Measurements from ENCODE around the gene CNN3.
"Not testable (repeated sequence)": the region's sequence is repeated elsewhere in the genome, so short reads cannot be mapped to it uniquely, and the experiment has no call there.

The CNN3 gene

DNA sequence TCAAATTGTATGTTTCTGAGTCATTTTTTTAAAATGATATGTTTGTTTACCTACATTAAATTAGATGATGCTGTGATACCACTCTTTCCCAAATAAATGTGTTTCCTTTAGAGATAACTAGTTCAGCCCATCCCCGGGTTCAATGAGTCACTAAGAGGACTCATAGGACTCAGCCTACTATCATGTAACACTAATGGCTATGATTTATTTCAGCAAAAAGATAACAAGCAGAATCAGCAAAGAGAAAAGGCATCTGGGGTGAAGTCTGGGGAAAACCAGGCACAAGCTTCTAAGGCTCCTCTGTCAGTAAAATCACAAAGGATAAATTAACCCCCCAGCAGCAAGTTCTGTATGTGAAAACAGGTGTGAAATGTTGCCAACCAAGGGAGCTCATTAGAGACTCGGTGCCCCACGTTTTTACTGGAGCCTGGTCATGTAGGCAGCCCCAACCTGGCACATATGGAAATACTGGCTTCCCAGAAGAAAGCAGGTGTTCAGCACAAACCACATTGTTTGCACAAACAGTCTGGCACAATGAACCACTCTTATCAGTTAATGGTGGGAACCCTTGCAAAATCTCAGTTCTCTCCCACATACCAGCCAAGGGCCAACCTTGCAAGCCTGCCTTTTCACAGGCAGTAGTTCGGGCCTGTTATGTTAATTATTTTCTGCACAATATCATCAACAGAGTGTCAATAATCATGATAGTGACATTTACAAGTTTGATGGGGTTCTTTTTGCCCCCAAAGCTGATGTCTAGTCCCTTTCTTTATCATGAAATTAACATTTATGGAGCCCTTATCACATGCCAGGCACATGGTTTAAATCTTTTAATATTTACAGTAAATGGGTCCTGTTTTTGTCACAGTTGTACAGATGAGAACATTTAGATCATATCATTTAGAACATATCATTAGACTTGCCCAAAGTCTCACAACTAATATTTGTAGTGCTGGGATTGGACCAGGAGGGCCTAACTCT lies 23.1 kb upstream of the CNN3 start:
- DNase-seq: no peak

DNA sequence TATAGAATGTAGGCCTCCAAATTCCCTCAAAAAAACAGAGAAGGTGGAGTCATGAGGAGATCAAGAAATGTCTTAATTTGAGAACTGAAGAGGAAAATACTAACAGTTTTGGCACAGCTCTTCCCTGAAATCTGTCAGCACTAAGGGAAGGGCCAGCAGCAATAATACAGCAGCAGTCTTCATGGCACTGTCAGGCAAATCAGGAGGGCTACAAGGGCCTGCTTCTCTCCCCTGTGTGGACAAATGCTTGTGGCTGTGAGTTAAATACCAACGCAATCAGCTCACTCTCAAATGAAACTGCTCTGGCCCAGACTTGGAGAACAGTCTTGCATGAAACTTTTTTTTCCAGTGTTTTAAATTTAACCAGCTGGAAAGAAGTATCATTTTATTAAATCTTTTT lies 20.5 kb upstream of the CNN3 start:
- DNase-seq: no peak

DNA sequence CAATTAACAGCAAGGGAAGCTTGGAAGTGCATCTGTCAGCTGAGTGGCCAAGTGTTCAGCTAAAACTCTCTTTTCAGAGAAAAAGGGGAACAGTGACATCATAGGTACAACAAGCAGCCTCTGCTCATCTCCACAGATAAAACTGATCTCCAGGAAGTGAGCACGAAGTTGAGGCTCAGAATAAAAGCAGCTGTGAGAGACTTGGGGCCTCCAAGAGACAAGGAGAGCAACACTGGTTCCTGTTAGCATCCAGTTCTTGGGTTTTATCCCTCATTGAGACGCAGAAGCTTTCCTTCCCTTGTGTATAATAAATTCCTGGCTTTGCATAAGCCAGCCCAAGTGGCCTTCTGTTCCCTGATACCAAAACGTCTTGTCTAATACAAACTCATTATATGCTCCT lies 20.0 kb upstream of the CNN3 start:
- DNase-seq: peak; percentile 37 to 80

DNA sequence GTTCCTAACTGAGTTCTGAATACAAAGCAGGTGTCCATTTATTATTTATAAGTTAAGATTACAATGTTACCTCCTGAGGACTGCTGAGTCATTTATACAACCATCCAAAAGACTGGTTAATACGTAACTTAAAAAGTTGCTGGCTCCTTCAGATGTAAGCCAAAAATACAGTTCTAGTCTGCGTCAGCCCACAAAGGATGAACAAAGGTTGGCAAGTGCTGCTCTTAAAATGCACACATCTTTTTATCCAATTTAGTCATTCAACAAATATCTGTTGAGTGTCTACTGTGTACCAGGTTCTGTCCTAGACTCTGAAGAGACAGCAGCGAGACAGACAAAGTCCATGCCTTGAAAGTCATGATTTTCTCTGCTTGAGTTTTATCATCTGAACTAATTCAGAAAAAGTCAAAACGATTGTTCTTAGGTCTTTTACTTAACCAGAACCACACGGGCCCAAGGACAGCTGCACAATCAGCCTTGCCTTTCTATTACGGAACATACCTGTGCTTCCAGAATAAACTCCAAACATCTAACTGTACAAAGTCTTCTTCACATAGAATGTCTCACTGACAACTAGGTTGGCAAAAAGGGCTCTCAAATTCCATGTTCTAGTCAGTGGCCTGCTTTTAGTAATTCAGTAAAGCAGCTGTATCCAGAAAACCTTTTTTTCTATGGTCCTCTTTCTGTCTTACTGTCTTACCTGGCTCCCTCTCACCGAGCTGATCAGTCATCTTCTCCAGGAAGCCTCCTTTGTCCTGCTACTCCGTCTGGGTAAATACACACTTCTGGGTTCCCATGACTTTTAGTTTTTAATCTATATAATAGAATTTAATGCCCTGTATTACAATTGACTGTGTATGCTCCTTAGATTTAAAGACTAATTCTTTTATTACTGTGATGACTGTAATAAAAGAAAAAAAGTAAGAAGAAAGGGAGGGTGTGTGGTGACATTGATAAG lies 15.5 kb upstream of the CNN3 start:
- no peak for DNase-seq

DNA sequence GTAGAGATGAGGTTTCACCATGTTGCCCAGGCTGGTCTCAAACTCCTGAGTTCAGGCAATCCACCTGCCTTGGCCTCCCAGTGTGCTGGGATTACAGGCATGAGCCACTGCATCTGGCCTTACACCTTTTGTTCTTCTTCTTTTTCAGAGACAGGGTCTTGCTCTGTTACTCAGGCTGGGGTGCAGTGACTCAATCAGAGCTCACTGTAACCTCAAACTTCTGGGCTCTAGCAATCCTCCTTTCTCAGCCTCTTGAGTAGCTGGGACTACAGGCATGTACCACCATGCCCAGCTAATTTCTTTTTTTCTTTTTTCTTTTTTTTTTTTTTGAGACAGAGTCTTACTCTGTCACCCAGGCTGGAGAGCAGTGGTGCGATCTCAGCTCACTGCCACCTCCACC lies 14.6 kb upstream of the CNN3 start:
- not testable (repeated sequence) for DNase-seq

DNA sequence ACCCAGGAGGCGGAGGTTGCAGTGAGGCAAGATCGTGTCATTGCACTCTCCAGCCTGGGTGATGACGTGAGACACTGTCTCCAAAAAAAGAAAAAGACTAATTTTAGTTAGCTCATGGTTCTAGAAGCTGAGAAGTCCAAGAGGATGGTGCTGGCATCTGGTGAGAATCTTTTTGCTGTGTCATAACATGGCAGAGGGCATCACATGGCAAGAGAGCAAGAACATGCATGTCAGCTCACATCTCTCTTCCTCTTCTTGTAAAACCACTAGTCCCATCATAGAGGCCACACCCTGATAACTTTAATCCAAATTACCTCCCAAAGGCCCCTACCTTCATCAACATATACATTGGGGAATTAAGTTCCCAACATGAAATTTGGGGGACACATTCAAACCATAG lies 13.8 kb upstream of the CNN3 start:
- DNase-seq: no peak

DNA sequence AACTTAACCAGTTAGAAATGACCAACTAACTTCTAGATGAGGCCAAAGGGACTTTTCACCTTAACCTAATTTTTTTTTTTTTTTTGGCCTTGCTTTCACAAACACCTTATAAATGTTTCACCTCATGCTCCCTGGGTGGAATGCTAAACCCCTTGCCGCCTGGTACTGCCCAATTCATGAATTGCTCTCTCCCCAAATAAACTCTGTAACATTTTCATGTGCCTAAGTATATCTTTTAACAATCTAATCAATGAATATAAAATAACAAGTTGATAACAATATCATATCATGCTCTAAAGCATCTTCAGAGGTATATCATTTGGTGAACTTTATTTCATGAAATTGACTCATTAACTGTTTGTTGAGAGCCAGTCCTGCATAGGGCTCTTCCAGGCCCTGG lies 10.9 kb upstream of the CNN3 start:
- DNase-seq: no peak

DNA sequence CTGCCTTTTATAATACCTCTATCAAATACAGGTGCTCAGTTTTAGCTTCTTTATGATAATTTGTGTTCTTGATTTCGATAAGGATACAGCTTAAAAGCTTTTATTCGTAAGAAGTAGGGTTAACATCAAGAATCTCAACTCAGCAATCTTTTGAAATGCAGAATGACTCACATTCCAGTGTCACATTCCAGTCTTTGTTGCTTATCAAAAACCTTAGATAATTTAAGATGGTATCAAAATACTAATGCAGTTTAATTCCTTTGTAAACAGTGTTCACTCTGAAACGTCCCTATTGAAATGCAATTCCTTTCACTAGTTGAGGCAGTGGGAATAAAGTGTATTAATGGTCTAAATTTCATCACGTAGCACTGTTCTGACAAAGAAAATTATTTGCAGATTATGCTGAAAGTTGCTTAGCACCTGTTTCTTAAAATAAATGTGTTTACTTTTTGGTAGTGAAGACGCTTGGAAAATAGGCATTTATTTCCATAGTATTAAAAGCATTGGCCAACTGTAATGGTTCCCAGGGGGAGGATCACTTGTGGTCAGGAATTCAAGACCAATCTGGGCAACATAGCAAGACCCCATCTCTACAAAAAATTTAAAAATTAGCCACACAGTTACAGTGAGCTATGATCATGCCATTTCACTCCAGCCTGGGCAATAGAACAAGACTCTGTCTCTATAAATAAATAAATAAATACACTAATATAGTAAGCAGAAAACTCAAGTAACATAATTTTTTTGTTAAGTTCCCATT lies 10.1 kb upstream of the CNN3 start:
- DNase-seq: no peak

DNA sequence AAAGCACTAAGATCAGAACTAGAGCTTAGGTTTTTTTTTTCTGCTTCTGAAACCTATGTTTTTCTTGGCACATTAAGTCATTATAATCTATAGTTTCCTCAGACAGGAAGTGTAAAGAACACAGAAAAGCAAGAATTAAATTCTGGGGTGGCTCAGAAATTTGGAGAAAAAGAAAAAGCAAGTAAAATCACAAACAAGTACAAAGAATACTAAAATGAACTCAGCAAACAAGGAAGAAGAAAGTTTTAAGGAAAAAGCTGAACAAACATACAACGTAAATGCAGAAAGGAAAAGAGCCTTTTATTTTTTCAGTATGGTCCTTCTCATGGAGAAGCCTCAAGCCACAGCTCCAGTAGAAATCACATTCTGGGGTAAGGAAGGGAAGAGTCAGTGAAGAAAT lies 8.6 kb upstream of the CNN3 start:
- DNase-seq: no peak

DNA sequence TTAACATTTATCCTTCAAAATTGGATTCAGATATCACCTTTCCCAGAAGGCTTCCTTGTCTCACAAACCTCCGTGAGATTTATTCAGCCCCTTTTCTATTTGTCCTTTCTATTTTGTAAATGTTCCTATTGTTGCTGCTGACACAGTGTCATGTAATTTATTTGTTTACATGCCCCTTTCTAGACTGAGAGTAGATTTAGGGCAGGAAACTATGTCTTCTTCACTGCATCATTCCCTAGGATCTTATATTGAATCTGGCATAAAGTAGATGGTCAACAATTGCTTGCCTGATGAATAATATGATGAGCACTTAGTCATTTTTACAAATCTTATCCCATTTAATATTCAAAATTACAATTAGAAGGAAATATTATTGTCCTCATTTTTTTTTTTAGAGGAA lies 8.1 kb upstream of the CNN3 start:
- DNase-seq: no peak

DNA sequence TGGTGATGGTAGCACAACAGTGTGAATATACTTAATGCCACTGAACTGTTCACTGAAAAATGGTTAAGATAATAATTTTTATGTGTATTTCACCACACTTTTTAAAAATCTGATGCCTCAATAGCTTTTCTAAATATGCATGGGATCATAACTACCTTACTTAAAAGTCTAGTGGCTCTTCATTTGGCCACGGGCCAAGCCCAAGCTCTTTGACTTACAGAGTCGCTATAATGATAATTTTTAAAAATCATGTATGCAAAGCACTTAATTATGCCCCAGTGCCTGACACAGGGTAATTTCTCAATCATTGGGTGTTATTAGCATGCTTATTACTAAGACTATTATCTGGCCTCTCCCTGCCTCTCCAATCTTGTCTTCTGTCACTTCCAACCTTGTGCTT lies 7.6 kb upstream of the CNN3 start:
- DNase-seq: no peak

DNA sequence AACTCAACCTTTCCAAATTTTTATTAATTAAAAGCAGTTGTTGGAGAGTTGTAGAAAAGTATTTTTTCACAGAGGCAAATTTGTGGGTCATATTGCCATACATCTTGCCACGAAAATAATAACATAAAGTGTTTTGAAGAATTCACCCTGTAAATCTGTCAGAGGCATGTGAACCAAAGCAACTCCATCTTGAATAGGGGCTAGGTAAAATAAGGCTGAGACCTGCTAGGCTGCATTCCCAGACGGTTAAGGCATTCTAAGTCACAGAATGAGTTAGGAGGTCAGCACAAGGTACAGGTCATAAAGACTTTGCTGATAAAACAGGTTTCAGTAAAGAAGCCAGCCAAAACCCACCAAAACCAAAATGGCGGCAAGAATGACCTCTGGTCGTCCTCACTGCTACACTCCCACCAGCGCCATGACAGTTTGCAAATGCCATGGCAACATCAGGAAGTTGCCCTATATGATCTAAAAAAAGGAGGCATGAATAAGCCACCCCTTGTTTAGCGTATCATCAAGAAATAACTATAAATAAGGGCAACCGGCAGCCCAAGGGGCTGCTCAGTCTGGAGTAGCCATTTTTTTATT lies 4.4 kb upstream of the CNN3 start:
- DNase-seq: no peak

DNA sequence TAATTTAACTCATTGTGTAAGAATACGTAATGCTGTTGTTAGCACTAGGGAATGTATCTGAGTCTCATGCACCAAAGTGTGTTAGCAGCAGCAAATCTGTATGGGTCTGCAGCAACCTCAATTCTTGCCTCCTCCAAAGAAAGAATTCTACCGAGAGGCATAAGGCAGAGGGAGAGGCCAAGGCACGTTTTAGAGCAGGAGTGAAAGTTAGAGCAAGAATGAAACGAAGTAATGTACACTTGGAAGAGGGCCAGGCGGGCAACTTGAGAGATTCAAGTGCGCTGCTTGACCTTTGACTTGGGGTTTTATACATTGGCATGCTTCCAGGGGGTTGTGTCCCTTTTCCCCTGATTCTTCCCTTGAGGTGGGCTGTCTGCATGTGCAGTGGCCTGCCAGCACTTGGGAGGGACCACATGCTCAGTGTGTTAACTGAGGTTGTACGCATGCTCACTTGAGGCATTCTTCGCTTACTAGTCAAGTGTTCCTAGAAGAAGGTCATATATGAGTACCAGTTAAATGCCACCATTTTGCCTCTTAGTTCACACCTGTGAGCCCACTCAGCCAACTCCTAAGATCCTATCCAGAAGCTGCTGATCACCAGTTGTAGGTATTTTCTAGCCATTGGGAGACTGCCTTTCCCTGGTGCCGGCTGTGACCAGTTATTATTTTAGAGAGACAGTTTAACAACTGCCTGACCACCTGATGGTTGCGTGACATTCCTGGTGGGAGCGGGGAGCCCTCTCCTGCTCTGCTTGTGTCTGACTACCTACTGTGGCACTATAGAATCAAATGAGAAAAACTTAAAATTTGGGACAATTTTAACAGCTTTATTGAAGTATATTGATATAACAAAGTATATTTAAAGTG lies 2.7 kb upstream of the CNN3 start:
- DNase-seq: no peak

DNA sequence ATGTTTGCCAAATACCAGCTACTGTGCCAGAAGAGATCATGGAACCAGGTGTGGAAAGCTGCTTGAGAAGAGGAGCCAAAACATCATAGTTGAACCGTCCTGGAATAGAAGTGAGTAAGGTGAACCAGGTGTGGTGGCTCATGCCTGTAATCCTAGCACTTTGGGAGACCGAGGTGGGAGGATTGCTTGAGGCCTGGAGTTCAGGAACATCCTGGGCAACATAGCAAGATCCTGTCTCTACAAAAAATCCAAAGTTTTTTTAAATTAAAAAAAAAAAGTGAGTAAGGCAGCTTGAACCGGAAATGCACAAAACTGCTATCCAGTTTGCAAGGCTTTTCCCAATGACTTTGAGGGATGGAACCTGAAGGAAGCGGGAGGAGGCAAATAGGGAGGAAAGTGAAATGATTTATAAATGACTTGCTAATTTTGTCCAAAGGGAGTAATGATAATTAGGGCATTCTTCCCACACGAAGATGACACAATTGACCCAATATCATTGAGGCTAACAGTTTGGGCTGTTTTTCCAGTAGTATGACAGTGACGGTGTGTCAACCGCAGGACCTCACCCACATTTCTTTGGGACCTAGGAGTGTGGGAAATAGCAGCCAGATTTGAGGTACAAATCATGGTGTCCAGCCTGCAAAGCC lies 1.5 kb upstream of the CNN3 start:
- DNase-seq: no peak

DNA sequence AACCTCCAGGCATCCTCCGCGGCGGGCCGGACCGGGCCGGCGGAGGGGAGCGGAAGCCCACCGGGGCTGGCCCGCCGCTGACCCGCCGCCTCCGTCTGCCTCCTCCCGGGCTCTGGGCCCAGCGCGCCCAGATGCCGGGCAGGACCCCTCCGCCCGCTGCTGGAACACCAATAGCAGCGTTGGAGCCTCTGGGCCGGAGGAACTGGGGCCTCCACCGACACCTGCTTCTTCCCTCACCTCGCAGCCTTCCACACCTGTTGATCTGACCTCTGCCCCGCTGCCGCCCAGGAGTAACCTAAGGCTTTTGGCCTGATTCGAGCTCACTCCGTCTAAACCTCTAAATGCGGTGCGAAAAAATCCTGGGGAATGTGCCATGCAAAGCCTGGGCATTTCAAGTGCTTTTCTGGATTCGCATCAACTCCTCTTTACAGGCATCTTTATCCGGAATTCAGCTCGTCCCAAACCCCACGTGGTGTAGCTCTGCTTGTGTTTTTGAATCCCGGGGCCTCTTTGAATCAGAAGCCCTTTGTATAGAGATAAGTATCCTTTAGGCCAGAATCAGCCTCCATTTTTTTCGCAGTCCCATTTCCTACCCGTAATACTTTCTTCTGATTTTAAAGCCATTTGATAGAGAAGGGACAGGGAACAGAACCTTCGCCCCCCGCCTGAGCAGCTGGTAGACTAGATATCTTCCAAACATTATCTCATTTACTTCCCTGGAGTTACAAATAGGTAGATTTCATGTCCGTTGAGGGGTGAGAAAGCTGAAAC lies 680 bp upstream of the CNN3 start:
- DNase-seq: no peak

DNA sequence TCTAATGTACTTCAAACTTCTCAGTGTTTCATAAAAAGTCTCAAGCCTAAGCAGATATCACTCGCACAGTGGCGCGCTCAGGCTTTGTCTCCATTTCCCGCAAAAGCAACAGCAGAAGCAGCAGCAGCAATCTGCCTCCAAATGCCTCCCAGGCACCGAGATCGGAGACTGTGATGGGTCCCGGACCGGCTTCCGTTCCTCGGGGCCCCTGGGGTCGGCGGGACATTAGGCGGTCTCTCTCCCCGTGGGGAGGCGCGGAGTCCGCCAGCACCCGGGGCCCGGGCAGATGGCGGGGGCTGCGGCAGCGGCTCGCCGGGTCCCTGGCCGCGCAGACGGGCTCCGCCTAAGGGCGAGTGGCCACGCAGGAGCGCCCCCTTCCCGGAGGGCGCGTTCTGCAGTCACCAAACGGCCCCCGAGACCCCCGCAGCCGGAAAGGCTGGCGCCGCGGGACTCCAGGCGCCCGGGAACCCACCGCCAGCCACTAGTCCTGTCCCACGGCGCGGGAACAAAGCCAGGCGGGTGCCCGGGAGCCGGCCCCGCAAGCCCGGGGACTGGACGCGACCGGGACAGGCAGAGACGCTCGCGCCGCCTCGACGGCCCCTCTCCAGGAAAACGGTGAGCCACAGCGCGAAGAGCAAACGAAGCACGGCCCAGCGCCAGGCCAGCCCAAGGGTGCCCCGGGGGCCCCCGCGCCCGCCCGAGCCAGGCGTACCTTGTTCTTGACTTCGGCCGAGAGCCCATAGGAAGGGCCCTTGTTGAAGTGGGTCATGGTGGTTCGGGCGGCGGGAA lies 590 bp downstream of the CNN3 start:
- DNase-seq: peak; percentile 56 to 60

DNA sequence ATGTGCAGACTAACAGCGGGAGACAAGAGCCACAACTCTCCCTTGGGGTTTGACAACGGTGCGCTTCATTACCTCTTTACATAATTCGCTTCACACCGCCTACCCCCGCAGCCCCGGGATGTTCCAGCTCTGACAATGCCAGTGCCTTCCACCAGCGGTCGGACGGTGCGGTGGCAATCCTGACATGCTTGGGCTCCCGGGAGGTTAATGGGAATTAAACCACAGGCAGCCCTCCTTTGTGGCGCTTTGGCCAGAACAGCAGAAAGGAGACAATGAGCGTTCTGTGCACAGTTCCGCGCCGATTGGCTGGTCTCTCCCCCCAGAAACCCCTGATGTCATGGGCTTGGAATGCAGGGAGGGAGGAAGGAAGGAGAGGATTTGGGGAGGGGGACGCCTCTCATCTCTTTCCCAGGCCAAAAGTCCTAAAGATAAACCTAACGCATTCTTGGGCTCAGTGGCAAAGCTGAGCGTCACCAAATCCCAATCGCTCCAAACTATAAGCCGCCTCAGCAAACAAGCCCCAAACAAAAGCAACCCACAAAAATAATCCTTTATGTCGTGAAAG lies 1.3 kb downstream of the CNN3 start:
- peak; percentile 45 to 70 for DNase-seq

DNA sequence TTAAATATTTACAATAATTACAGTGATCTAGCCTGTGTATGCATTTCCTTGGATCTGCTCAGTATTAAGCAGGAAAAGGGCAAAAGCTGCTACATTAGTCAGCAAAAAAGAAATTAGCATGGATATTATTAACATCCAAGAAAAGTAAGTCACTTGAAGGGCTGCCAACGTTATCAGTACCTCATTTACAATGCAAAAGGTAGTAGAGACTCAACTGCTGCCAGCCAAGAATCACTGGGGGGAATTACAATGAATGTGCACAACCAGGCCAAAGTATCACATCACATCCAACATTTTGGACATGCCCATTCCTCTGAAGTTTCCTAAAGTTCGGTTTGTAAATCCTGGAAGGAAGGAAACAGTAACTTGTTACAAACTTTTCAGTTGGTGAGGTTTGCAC lies 1.9 kb downstream of the CNN3 start:
- DNase-seq: no peak

DNA sequence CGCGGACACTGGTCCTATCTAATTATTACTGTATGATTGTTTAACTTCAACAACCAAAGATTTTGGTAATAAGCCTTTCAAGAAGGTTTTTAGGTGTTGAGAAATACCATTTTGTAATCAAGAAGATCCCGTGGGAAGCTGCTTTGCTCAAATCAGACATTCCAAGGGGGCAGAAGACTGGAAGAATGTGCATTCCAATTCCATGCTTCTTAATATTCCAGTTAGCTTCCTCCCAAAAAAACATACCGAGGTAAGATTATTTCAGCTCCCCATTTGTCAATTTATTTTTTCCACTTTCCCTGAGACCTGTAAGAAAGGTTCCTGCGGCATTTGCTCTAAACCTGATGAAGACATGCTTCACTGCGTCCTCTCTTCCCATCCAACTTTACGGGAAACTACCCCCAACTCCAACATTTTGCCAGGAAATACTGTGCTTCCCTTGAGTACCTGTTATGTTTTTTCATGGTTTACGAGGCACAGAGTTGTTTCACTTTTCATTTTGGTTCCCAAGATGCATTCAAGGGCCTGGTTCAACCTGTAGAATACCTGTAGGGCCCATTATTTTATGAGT lies 4.1 kb downstream of the CNN3 start:
- DNase-seq: no peak
